Epithelial cell of esophagus (primary cell): ENCODE measurements around the gene COL8A2.

Source experiments
- DNase-seq: peaks from one replicate; pipeline ENCODE4 v3.0.0; 2010; ENCODE audit warnings: low read depth
- H3K4me3 ChIP-seq: 2 replicates; pipeline ENCODE4 v1.5.1; 2011; ENCODE audit warnings: mild to moderate bottlenecking, low read length, control low read depth
- TF ChIP-seq, protein P1 (sequence below): IDR thresholded peaks from 2 replicates; pipeline ENCODE4 v1.5.1; 2011; ENCODE audit warnings: low read depth, mild to moderate bottlenecking, low read length, control low read depth, inconsistent platforms; ENCODE audit not compliant: insufficient read depth; ENCODE audit errors: missing control alignments

COL8A2 gene

GRCh38 chr1:36099681-36100341 lies 25.2 kb downstream of the COL8A2 start:
- DNase-seq, result peak; percentile 75
- no peak overlapping the region for H3K4me3 ChIP-seq
- TF ChIP-seq, protein P1, sequence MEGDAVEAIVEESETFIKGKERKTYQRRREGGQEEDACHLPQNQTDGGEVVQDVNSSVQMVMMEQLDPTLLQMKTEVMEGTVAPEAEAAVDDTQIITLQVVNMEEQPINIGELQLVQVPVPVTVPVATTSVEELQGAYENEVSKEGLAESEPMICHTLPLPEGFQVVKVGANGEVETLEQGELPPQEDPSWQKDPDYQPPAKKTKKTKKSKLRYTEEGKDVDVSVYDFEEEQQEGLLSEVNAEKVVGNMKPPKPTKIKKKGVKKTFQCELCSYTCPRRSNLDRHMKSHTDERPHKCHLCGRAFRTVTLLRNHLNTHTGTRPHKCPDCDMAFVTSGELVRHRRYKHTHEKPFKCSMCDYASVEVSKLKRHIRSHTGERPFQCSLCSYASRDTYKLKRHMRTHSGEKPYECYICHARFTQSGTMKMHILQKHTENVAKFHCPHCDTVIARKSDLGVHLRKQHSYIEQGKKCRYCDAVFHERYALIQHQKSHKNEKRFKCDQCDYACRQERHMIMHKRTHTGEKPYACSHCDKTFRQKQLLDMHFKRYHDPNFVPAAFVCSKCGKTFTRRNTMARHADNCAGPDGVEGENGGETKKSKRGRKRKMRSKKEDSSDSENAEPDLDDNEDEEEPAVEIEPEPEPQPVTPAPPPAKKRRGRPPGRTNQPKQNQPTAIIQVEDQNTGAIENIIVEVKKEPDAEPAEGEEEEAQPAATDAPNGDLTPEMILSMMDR, result peak; percentile 85

GRCh38 chr1:36098650-36099365 lies 26.2 kb downstream of the COL8A2 start:
- no peak for DNase-seq
- TF ChIP-seq, protein P1, result no peak
- H3K4me3 ChIP-seq, result no peak overlapping the region

GRCh38 chr1:36097693-36098585 lies 27.1 kb downstream of the COL8A2 start:
- TF ChIP-seq, protein P1, result no peak
- H3K4me3 ChIP-seq, result no peak overlapping the region
- DNase-seq, result no peak

- DNase-seq, result no peak
- H3K4me3 ChIP-seq, result no peak overlapping the region
- TF ChIP-seq, protein P1, result no peak
Observed at GRCh38 chr1:36096500-36097432, 28.3 kb downstream of the COL8A2 start.

GRCh38 chr1:36095760-36096405 lies 29.1 kb downstream of the COL8A2 start:
- no peak overlapping the region for H3K4me3 ChIP-seq
- TF ChIP-seq, protein P1, result no peak
- DNase-seq, result no peak

DNA sequence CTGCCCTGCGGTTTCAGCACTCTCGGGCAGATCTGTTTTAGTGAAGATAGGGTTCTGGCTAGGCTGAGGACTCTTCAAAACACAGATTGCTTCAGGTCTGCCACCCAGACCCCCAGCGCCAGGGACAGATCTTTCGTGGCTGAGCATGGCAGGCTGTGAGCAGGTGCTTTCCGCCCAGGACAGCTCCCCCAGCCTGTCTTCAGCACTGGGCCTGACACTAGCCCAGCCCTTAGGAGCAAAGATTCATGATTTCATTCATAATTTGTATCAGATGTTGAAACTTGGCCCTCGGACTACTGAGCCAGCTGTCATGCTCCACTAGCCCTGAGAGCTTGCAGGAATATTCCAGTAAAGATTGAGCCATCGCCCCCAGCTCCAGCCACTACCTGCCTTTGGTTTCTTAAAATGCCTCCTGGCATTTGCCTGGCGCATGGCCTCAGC lies 30.4 kb downstream of the COL8A2 start:
- TF ChIP-seq, protein P1, result no peak
- DNase-seq, result no peak

More for the DNA sequence above, 30.4 kb downstream of the COL8A2 start:
- H3K4me3 ChIP-seq, result no peak overlapping the region
